Lower lobe of right lung (tissue), 2 donors: Measurements from ENCODE around the gene MAP1B. TPM values are rescaled to one million over a fixed set of nuclear protein-coding genes. Genes with fewer than 3 reads are reported as not detected.

Experiments used
- ATAC-seq, 2 donors: fragments of 200-7000 bp; cut with Tn5 transposase; one replicate each; pipeline ENCODE4 v1.9.1; 2020 to 2022; ENCODE audit warnings: mild to moderate bottlenecking in 2 of 2, moderate library complexity in 2 of 2
- DNase-seq: peaks from one replicate; pipeline ENCODE4 v3.0.0-alpha.2; 2020
- H3K27ac ChIP-seq: fragments of 200-600 bp; one replicate; pipeline ENCODE4 v1.8.0; 2022
- H3K27me3 ChIP-seq: fragments of 200-600 bp; one replicate; pipeline ENCODE4 v1.8.0; 2022; ENCODE audit warnings: low read depth
- H3K36me3 ChIP-seq: fragments of 200-600 bp; one replicate; pipeline ENCODE4 v1.8.0; 2022; ENCODE audit warnings: mild to moderate bottlenecking
- H3K4me1 ChIP-seq: fragments of 200-600 bp; one replicate; pipeline ENCODE4 v1.8.0; 2022
- H3K4me3 ChIP-seq: fragments of 200-600 bp; one replicate; pipeline ENCODE4 v1.8.0; 2022; ENCODE audit warnings: mild to moderate bottlenecking
- H3K9me3 ChIP-seq: fragments of 200-600 bp; one replicate; pipeline ENCODE4 v1.8.0; 2022
- intact Hi-C: fragments of 100-400 bp; cut with DNase I; formaldehyde crosslinking; loops from one replicate; pipeline ENCODE4 v1.11.0; 2022
- total RNA-seq: library from RNA; stranded (reverse); fragmentation: NEBNext Ultra II Directional; extraction: Animal tissue kit (Norgen Biotek cat#: 25700); gene quantifications from one replicate; pipeline ENCODE4 v1.2.1, GENCODE V29; 2021
- TF ChIP-seq, protein P1 (sequence below): fragments of 200-600 bp; IDR thresholded peaks from one replicate; pipeline ENCODE4 v1.8.0; 2022; ENCODE audit warnings: antibody characterized with exemption, mild to moderate bottlenecking
- donor health status: DM: no; HTN: yes; CAD: no; lungs with severe emphysema.

Gene MAP1B
- total RNA-seq, 1 donor from 2014 or later: 20.6 TPM

- ATAC-seq: no peak
- no peaks in the 10 kb centered on the region for H3K27me3 ChIP-seq
- no peak overlapping the region for H3K27ac ChIP-seq
- H3K4me3 ChIP-seq: no peak overlapping the region
- no peaks in the 10 kb centered on the region for H3K9me3 ChIP-seq
- no peaks in the 10 kb centered on the region for H3K36me3 ChIP-seq
- DNase-seq: no peak
- no peaks in the 10 kb centered on the region for H3K4me1 ChIP-seq
- TF ChIP-seq, protein P1, sequence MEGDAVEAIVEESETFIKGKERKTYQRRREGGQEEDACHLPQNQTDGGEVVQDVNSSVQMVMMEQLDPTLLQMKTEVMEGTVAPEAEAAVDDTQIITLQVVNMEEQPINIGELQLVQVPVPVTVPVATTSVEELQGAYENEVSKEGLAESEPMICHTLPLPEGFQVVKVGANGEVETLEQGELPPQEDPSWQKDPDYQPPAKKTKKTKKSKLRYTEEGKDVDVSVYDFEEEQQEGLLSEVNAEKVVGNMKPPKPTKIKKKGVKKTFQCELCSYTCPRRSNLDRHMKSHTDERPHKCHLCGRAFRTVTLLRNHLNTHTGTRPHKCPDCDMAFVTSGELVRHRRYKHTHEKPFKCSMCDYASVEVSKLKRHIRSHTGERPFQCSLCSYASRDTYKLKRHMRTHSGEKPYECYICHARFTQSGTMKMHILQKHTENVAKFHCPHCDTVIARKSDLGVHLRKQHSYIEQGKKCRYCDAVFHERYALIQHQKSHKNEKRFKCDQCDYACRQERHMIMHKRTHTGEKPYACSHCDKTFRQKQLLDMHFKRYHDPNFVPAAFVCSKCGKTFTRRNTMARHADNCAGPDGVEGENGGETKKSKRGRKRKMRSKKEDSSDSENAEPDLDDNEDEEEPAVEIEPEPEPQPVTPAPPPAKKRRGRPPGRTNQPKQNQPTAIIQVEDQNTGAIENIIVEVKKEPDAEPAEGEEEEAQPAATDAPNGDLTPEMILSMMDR: no peak
- intact Hi-C loops: no loop called here
Measured at GRCh38 chr5:72117307-72117706, 10.0 kb downstream of the MAP1B start.

DNA sequence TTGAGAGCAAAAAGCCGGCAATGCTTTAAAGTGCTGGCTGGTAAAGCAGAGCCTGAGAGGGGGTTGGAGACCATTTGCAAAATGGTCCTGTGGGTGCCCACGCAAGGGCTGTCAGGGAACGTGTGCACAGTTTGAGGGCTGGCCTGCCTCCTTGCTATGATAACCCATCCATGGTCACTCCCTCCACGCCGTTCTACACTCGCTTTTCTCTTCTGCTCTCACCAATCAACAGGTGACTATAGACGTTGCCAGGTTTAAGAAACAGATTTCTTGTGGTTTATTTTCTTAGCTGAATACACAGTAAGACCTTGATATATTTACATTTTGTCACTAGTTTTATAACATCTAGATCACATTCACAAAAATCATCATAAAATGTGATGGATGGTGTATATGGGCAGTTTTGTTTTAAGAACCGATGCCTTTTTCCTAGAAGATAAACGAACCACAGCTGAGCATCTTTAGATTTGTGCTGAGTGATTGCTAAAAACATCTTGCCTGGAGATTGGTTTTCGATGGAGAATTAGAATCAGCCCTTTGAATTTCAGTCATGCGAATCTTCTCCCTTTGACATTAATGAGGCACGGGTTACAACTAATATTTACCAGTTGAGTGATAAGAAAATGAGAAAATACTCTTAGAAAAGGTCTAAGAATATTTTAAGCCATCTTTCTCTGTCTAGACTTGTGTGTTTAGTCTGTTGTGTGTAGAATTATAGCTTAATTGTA lies 13.9 kb downstream of the MAP1B start:
- no peaks in the 10 kb centered on the region for H3K4me1 ChIP-seq
- no peak overlapping the region for H3K27ac ChIP-seq
- H3K9me3 ChIP-seq: no peaks in the 10 kb centered on the region
- intact Hi-C loops: no loop called here
- DNase-seq: no peak
- no peaks in the 10 kb centered on the region for H3K27me3 ChIP-seq
- no peak overlapping the region for H3K4me3 ChIP-seq
- H3K36me3 ChIP-seq: no peaks in the 10 kb centered on the region
- no peak for ATAC-seq
- TF ChIP-seq, protein P1: no peak

DNA sequence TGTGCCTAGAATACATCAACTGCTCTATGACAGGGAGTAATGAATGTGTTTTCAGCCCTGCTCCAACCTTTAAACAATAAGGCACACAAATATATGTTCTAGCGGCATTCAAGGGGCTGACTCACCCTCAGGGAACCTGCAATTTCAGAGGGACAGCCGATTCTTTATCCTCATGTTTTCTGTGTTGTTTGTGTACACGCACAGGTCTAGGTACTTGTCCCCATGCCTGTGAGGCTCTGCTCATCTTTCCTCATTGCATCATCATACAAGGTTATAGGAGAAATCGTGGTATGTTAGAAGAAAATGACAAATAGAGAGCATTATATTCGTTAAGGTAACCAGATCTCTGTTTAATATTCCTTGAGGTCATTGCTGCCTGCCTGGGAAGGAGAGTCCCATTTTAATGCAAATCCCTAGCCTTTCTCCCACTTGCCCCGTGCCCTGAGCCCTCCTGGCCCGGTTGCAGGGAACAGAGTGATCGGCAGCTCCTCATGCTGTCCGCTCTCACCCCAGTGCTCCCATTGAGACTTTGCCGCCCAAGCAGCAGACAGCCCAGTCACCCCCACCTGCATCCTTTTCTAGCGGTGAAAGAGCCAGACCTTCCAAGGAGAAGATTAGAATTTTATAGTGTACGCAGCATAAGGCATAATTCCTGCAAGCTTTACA lies 14.6 kb downstream of the MAP1B start:
- no peaks in the 10 kb centered on the region for H3K4me1 ChIP-seq
- H3K9me3 ChIP-seq: no peaks in the 10 kb centered on the region
- TF ChIP-seq, protein P1: no peak
- intact Hi-C loops: no loop called here
- no peaks in the 10 kb centered on the region for H3K27me3 ChIP-seq
- H3K4me3 ChIP-seq: no peak overlapping the region
- ATAC-seq (no peak), DNase-seq (no peak)
- no peak overlapping the region for H3K27ac ChIP-seq
- no peaks in the 10 kb centered on the region for H3K36me3 ChIP-seq

GRCh38 chr5:72122602-72123001 lies 15.3 kb downstream of the MAP1B start:
- no peaks in the 10 kb centered on the region for H3K9me3 ChIP-seq
- H3K27me3 ChIP-seq: no peaks in the 10 kb centered on the region
- intact Hi-C loops: no loop called here
- H3K27ac ChIP-seq: no peak overlapping the region
- no peaks in the 10 kb centered on the region for H3K36me3 ChIP-seq
- no peaks in the 10 kb centered on the region for H3K4me1 ChIP-seq
- H3K4me3 ChIP-seq: no peak overlapping the region
- ATAC-seq (no peak), DNase-seq (no peak)
- TF ChIP-seq, protein P1: no peak

DNA sequence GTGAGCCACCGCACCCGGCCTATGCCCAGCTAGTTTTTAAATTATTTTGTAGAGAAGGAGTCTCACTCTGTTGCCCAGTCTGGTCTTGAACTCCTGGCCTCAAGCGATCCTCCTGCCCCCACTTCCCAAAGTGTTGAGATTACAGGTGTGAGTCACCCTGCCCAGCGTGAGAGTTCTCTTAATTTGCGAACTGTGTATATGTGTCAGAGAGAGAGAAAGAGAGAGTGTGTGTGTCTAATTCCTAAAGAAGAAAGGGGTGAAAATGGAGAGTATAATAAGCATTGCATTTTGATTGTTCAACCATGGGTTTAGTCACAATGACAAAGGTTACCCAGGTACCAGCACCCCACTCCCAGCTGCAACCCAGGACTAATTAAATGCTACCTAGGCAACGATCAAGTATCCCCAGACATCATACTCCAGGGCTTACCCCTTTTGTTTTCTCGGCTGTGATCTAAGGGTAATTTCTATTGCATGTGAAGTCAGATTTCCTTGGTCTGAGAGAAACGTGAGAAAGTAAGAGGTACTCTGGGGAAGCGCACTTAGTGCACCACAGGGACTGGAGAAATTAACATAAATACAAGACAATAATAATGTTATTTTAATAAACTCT lies 16.6 kb downstream of the MAP1B start:
- Histone ChIP-seq H3K27ac (no peak overlapping the region), H3K9me3 (no peaks in the 10 kb centered on the region), H3K4me3 (no peak overlapping the region), H3K27me3 (no peaks in the 10 kb centered on the region), H3K36me3 (no peaks in the 10 kb centered on the region), H3K4me1 (no peaks in the 10 kb centered on the region)
- DNase-seq (no peak), ATAC-seq (no peak)
- TF ChIP-seq, protein P1: no peak
- intact Hi-C loops: no loop called here
